OCI-LY1 (cell line): ENCODE data around the gene NUP88.
A peak's percentile ranks its signal among the peaks of the same experiment; 100 is the strongest.

Source experiments
- H2AFZ ChIP-seq: fragments of 200-600 bp; sonication (generic), shearing (Covaris generic); 2 replicates; pipeline ENCODE4 v1.6.0; 2014; ENCODE audit warnings: antibody characterized with exemption, mild to moderate bottlenecking, low read length
- H3F3A ChIP-seq: fragments of 200-600 bp; sonication (generic), shearing (Covaris generic); 2 replicates; pipeline ENCODE4 v1.6.0; 2014; ENCODE audit warnings: mild to moderate bottlenecking, antibody characterized with exemption, low read length, moderate library complexity; ENCODE audit not compliant: insufficient read depth
- H3K27ac ChIP-seq: fragments of 200-600 bp; sonication (generic); 2 replicates; pipeline ENCODE4 v1.5.1; 2014; ENCODE audit warnings: low read length, mixed run types, mild to moderate bottlenecking, low read depth; ENCODE audit not compliant: poor library complexity, severe bottlenecking
- H3K27me3 ChIP-seq: fragments of 200-600 bp; sonication (generic); 2 replicates; pipeline ENCODE4 v1.6.0; 2014; ENCODE audit warnings: antibody characterized with exemption, mild to moderate bottlenecking, low read length, moderate library complexity; ENCODE audit not compliant: insufficient read depth
- H3K36me3 ChIP-seq: fragments of 200-600 bp; sonication (generic); 2 replicates; pipeline ENCODE4 v1.6.1; 2014; ENCODE audit warnings: mild to moderate bottlenecking, antibody characterized with exemption, low read length, moderate library complexity, mixed read lengths; ENCODE audit not compliant: insufficient read depth
- H3K4me1 ChIP-seq: fragments of 200-600 bp; sonication (generic); 2 replicates; pipeline ENCODE4 v1.5.1; 2014; ENCODE audit warnings: mild to moderate bottlenecking, low read length, moderate library complexity; ENCODE audit not compliant: insufficient read depth, severe bottlenecking
- H3K4me2 ChIP-seq: fragments of 200-600 bp; sonication (generic), shearing (Covaris generic); 2 replicates; pipeline ENCODE4 v1.6.1; 2014; ENCODE audit warnings: low read length
- H3K4me3 ChIP-seq: fragments of 200-600 bp; sonication (generic); 2 replicates; pipeline ENCODE4 v1.5.1; 2014; ENCODE audit warnings: low read length, low read depth, mild to moderate bottlenecking, mixed read lengths; ENCODE audit not compliant: poor library complexity, severe bottlenecking
- H3K79me2 ChIP-seq: fragments of 200-600 bp; shearing (Covaris generic); 2 replicates; pipeline ENCODE4 v1.6.1; 2016; ENCODE audit warnings: mixed run types, low read length, mixed read lengths; ENCODE audit not compliant: insufficient read depth
- H3K9ac ChIP-seq: fragments of 200-600 bp; sonication (generic), shearing (Covaris generic); 2 replicates; pipeline ENCODE4 v1.6.1; 2014; ENCODE audit warnings: mild to moderate bottlenecking, low read length, mixed read lengths
- H3K9me2 ChIP-seq: fragments of 200-600 bp; sonication (generic), shearing (Covaris generic); 2 replicates; pipeline ENCODE4 v1.6.1; 2014; ENCODE audit warnings: low read depth, mild to moderate bottlenecking, low read length, mixed read lengths
- H3K9me3 ChIP-seq: fragments of 200-600 bp; shearing (Covaris generic); 2 replicates; pipeline ENCODE4 v1.6.1; 2014; ENCODE audit warnings: low read length, mixed read lengths
- H4K20me1 ChIP-seq: fragments of 200-600 bp; sonication (generic), shearing (Covaris generic); 2 replicates; pipeline ENCODE4 v1.6.0; 2016; ENCODE audit warnings: mild to moderate bottlenecking, low read length; ENCODE audit not compliant: insufficient read depth
- CTCF ChIP-seq: fragments of 200-600 bp; sonication (generic), shearing (Covaris generic); IDR thresholded peaks from 2 replicates; pipeline ENCODE4 v1.5.1; 2017; ENCODE audit warnings: mild to moderate bottlenecking, antibody characterized with exemption, low read length, moderate library complexity, mixed read lengths
- EZH2 ChIP-seq: fragments of 200-600 bp; sonication (generic), shearing (Covaris generic); IDR thresholded peaks from 2 replicates; pipeline ENCODE4 v1.8.0; 2017; ENCODE audit warnings: borderline replicate concordance, mixed run types, mild to moderate bottlenecking, antibody characterized with exemption, low read length, moderate library complexity, mixed read lengths

The NUP88 gene

GRCh38 chr17:5422505-5422904 lies 3.0 kb upstream of the NUP88 start:
- H4K20me1 ChIP-seq, result no peaks in the 10 kb centered on the region
- H3K4me3 ChIP-seq, result no peak overlapping the region
- H3K4me2 ChIP-seq, result no peak overlapping the region
- no peak overlapping the region for H3K27ac ChIP-seq
- no peak overlapping the region for H3K9ac ChIP-seq
- peaks cover 25% of the 10 kb centered on the region for H3K4me1 ChIP-seq
- no peak overlapping the region for H2AFZ ChIP-seq
- H3F3A ChIP-seq, result no peaks in the 10 kb centered on the region
- peaks cover 26% of the 10 kb centered on the region for H3K79me2 ChIP-seq
- H3K9me2 ChIP-seq, result no peaks in the 10 kb centered on the region
- peaks cover 59% of the 10 kb centered on the region for H3K36me3 ChIP-seq
- no peak for TF ChIP-seq EZH2
- no peak for TF ChIP-seq CTCF
- H3K27me3 ChIP-seq, result no peaks in the 10 kb centered on the region
- H3K9me3 ChIP-seq, result no peaks in the 10 kb centered on the region

GRCh38 chr17:5419959-5420653 lies 644 bp upstream of the NUP88 start, which contains the start of gene RPAIN:
Gene RPAIN, plus strand, starts transcription at chr17:5420182. Its CDS starts 29 bp downstream, at chr17:5420211.
- TF ChIP-seq CTCF (no peak), EZH2 (no peak)
- Histone ChIP-seq H3K4me2 (peak within 1 kb of the TSS; percentile 99), H3K9ac (peak within 1 kb of the TSS; percentile 90), H3K9me3 (no peaks in the 10 kb centered on the region), H3F3A (no peaks in the 10 kb centered on the region), H3K36me3 (peaks cover 61% of the 10 kb centered on the region), H3K27me3 (no peaks in the 10 kb centered on the region), H3K4me1 (peaks cover 36% of the 10 kb centered on the region), H3K79me2 (peaks cover 44% of the 10 kb centered on the region), H3K4me3 (peak within 1 kb of the TSS; percentile 87), H3K9me2 (no peaks in the 10 kb centered on the region), H3K27ac (peak within 1 kb of the TSS; percentile 95), H2AFZ (no peak within 1 kb of the TSS), H4K20me1 (no peaks in the 10 kb centered on the region)

GRCh38 chr17:5418858-5419355 lies 555 bp downstream of the NUP88 start:
- peak overlapping the region; percentile 90 for H3K9ac ChIP-seq
- H3K27ac ChIP-seq, result peak overlapping the region; percentile 95
- TF ChIP-seq CTCF (no peak), EZH2 (no peak)
- H2AFZ ChIP-seq, result no peak overlapping the region
- H3K4me3 ChIP-seq, result peak overlapping the region; percentile 87
- H3K4me1 ChIP-seq, result peaks cover 36% of the 10 kb centered on the region
- H3F3A ChIP-seq, result no peaks in the 10 kb centered on the region
- H3K4me2 ChIP-seq, result peak overlapping the region; percentile 83
- peaks cover 60% of the 10 kb centered on the region for H3K36me3 ChIP-seq
- no peaks in the 10 kb centered on the region for H3K9me3 ChIP-seq
- no peaks in the 10 kb centered on the region for H3K9me2 ChIP-seq
- no peaks in the 10 kb centered on the region for H4K20me1 ChIP-seq
- H3K27me3 ChIP-seq, result no peaks in the 10 kb centered on the region
- peaks cover 44% of the 10 kb centered on the region for H3K79me2 ChIP-seq
